Keratinocyte (primary cell): ENCODE results near the gene PKD1. TPM values are rescaled to one million over a fixed set of nuclear protein-coding genes. Genes with fewer than 3 reads are reported as not detected.
A peak's percentile ranks its signal among the peaks of the same experiment; 100 is the strongest.
"Not testable (repeated sequence)": the region's sequence is repeated elsewhere in the genome, so short reads cannot be mapped to it uniquely, and the experiment has no call there.

Source experiments
- DNase-seq: peaks from one replicate; pipeline ENCODE4 v3.0.0-alpha.2; 2011; ENCODE audit warnings: low read depth, missing footprints, low spot score
- FAIRE-seq: peaks from 2 replicates; lab custom pipeline; 2011; peaks lifted over from hg19 to GRCh38; lab: Jason Lieb, UNC
- H2AFZ ChIP-seq: 2 replicates; pipeline ENCODE4 v1.6.0; 2012; ENCODE audit warnings: low read length, control low read depth, inconsistent platforms; ENCODE audit not compliant: control insufficient read depth
- H3K27ac ChIP-seq: 2 replicates; pipeline ENCODE4 v1.5.1; 2011; ENCODE audit warnings: low read length; ENCODE audit not compliant: control insufficient read depth, insufficient read depth
- H3K27me3 ChIP-seq: 3 replicates; pipeline ENCODE4 v1.6.0; 2011; ENCODE audit warnings: low read length; ENCODE audit not compliant: control insufficient read depth, insufficient read depth; ENCODE audit errors: extremely low read depth
- H3K36me3 ChIP-seq, 2 experiments: 2 replicates in 1 of 2; 3 replicates in 1 of 2; pipeline ENCODE4 v1.5.1; 2011; ENCODE audit warnings: low read length in 2 of 2, mild to moderate bottlenecking in 1 of 2; ENCODE audit not compliant: control insufficient read depth in 2 of 2, insufficient read depth in 2 of 2; ENCODE audit errors: extremely low read depth in 1 of 2
- H3K4me1 ChIP-seq: 3 replicates; pipeline ENCODE4 v1.5.1; 2011; ENCODE audit warnings: low read length; ENCODE audit not compliant: control insufficient read depth, insufficient read depth; ENCODE audit errors: extremely low read depth
- H3K4me2 ChIP-seq: 3 replicates; pipeline ENCODE4 v1.6.0; 2011; ENCODE audit warnings: low read depth, low read length; ENCODE audit not compliant: control insufficient read depth, insufficient read depth; ENCODE audit errors: extremely low read depth
- H3K4me3 ChIP-seq, 3 experiments: fragments of 200-600 bp in 1 of 3; sonication (generic) in 1 of 3; 2 replicates in 2 of 3; 3 replicates in 1 of 3; pipeline ENCODE4 v1.5.1; 2011 to 2016; ENCODE audit warnings: low read length in 3 of 3, mild to moderate bottlenecking in 3 of 3, control low read depth in 2 of 3, inconsistent platforms in 1 of 3, low read depth in 1 of 3, mixed read lengths in 1 of 3, mixed run types in 1 of 3, moderate library complexity in 1 of 3; ENCODE audit not compliant: control insufficient read depth in 2 of 3, insufficient read depth in 2 of 3; ENCODE audit errors: extremely low read depth in 1 of 3
- H3K79me2 ChIP-seq: 2 replicates; pipeline ENCODE4 v1.6.0; 2012; ENCODE audit warnings: low read length; ENCODE audit not compliant: control insufficient read depth, insufficient read depth
- H3K9ac ChIP-seq: 3 replicates; pipeline ENCODE4 v1.6.0; 2011; ENCODE audit warnings: low read length; ENCODE audit not compliant: control insufficient read depth, insufficient read depth; ENCODE audit errors: extremely low read depth
- H3K9me1 ChIP-seq: 3 replicates; pipeline ENCODE4 v1.6.0; 2011; ENCODE audit warnings: low read length; ENCODE audit not compliant: control insufficient read depth, insufficient read depth; ENCODE audit errors: extremely low read depth
- H3K9me3 ChIP-seq: 2 replicates; pipeline ENCODE4 v1.5.1; 2012; ENCODE audit warnings: low read depth, low read length; ENCODE audit not compliant: control insufficient read depth
- H4K20me1 ChIP-seq: 3 replicates; pipeline ENCODE4 v1.6.0; 2011; ENCODE audit warnings: low read length; ENCODE audit not compliant: control insufficient read depth, insufficient read depth; ENCODE audit errors: extremely low read depth
- dilution Hi-C: fragments of 300-500 bp; cut with MboI; formaldehyde crosslinking; loops from one replicate; pipeline ENCODE4 v1.7.0; 2020; ENCODE audit warnings: low sequenced_read_pairs; ENCODE audit not compliant: extremely low pct_ligation_motif_present
- polyA plus RNA-seq, 5 experiments: library from polyadenylated mRNA; depleted of rRNA in 3 of 5; stranded (reverse) in 3 of 5; stranded (forward) in 1 of 5; unstranded in 1 of 5; fragments of >200 nt; gene quantifications; 1 replicate in 1 of 5; 2 replicates in 3 of 5; 3 replicates in 1 of 5; pipeline versions ENCODE4 v1.2.1 to v1.2.3, GENCODE V29; 2011 to 2012; ENCODE audit warnings: missing spikeins in 2 of 5, low read depth in 1 of 5, low replicate concordance in 1 of 5

Gene PKD1
- polyA plus RNA-seq, 1 donor (not counting 4 experiments of a cell fraction or from before 2014, with no cell fraction given) = 10.6 TPM

GRCh38 chr16:2129251-2129650, 6.4 kb downstream of the PKD1 start:
- H3K79me2 ChIP-seq = peaks cover 28% of the 10 kb centered on the region
- peak overlapping the region; percentile 56 for H3K4me2 ChIP-seq

GRCh38 chr16:2127630-2128280, 7.9 kb downstream of the PKD1 start:
- peaks cover 26% of the 10 kb centered on the region for H3K79me2 ChIP-seq
- H3K27me3 ChIP-seq, H3K36me3 ChIP-seq, H3K9me3 ChIP-seq, H4K20me1 ChIP-seq, DNase-seq, dilution Hi-C loops, H2AFZ ChIP-seq, H3K4me3 ChIP-seq, H3K9me1 ChIP-seq: not testable (repeated sequence)
- peak overlapping the region; percentile 40 for H3K27ac ChIP-seq
- FAIRE-seq = peak; percentile 48
- peak overlapping the region; percentile 16 for H3K4me2 ChIP-seq
- peak overlapping the region; percentile 9 for H3K9ac ChIP-seq
- H3K4me1 ChIP-seq = peaks cover 45% of the 10 kb centered on the region

More at GRCh38 chr16:2129251-2129650, 6.4 kb downstream of the PKD1 start:
- H3K4me3 ChIP-seq, H3K36me3 ChIP-seq, H4K20me1 ChIP-seq, H3K9me3 ChIP-seq, DNase-seq, H3K27me3 ChIP-seq, H3K9me1 ChIP-seq, dilution Hi-C loops, FAIRE-seq, H3K9ac ChIP-seq, H3K27ac ChIP-seq, H2AFZ ChIP-seq: not testable (repeated sequence)
- H3K4me1 ChIP-seq = peaks cover 38% of the 10 kb centered on the region

GRCh38 chr16:2126928-2127556, 8.7 kb downstream of the PKD1 start:
- H3K36me3 ChIP-seq, dilution Hi-C loops, DNase-seq, FAIRE-seq, H3K9me3 ChIP-seq, H3K4me3 ChIP-seq, H4K20me1 ChIP-seq, H3K27me3 ChIP-seq, H2AFZ ChIP-seq, H3K9me1 ChIP-seq: not testable (repeated sequence)
- Histone ChIP-seq H3K4me2 (peak overlapping the region; percentile 45), H3K4me1 (peaks cover 49% of the 10 kb centered on the region), H3K79me2 (peaks cover 31% of the 10 kb centered on the region), H3K9ac (peak overlapping the region; percentile 9), H3K27ac (peak overlapping the region; percentile 40)

- H3K4me3 ChIP-seq, H3K36me3 ChIP-seq, dilution Hi-C loops, H3K9me1 ChIP-seq, H2AFZ ChIP-seq, H3K27me3 ChIP-seq, H4K20me1 ChIP-seq, DNase-seq, FAIRE-seq, H3K9ac ChIP-seq, H3K9me3 ChIP-seq: not testable (repeated sequence)
- peak overlapping the region; percentile 31 for H3K27ac ChIP-seq
- peak overlapping the region; percentile 37 for H3K4me2 ChIP-seq
- H3K4me1 ChIP-seq = peaks cover 54% of the 10 kb centered on the region
- H3K79me2 ChIP-seq = peaks cover 31% of the 10 kb centered on the region
Observed at GRCh38 chr16:2126161-2126743, 9.4 kb downstream of the PKD1 start.
